GM18907 (cell line): Measurements from ENCODE around the gene OR1I1.
"Not testable (repeated sequence)": the region's sequence is repeated elsewhere in the genome, so short reads cannot be mapped to it uniquely, and the experiment has no call there.

ENCODE experiments used
- ATAC-seq: cut with Tn5 transposase; IDR thresholded peaks from one replicate; pipeline ENCODE4 v1.9.1; 2021; ENCODE audit warnings: mild to moderate bottlenecking, moderate library complexity; ENCODE audit not compliant: unreplicated experiment

OR1I1 gene

DNA sequence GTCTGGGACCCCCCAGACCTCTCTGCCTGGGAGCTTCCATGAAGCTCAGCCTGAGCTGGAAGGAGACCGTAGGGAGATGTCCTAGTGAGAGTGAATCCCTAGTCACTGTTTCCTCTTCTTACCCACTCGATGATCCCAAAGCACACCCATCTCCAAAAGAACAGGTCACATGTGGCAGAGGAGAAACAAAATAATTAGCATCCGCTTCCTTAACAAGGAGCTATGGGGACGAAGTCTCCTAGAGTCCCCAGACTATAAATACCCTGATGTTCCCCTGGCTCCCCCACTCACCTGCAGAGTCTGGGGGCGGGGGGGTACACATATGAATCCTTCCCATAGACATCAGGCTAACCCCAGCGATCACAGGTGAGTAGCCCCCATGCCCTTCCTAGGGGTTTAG lies at the start of gene OR1I1:
TSS of gene OR1I1 (plus strand) at position 301 of the 400 bp plus-strand sequence. CDS start 4,855 bp downstream, outside the sequence.
- no peak for ATAC-seq

DNA sequence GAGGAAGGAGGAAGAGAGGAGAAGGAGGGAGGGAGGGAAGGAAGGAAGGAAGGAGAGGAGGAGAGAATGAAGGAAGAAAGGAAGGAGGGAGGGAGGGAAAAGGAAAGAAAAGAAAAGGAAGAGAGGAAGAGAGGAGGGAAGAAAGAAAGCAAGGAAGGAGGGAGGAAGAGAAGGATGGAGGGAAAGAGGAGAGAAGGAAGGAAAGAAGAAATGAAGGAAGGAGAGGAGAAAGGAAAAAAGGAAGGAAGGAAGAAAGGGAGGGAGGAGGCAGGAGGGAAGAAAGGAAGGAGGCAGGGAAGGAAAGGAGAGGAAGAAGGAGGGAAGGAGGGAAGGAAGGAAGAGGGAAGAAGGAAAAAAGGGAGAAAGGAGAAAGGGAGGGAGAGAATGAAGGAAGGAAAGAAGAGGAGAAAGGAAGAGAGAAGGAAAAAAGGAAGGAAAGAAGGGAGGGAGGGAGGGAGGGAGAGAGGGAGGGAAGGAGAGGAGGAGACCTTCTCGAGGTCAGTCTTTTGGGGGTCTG lies 46.2 kb upstream of the OR1I1 start:
- no peak for ATAC-seq

- no peak for ATAC-seq
These were observed 44.4 kb upstream of the OR1I1 start for GRCh38 chr19:15037586-15037985.

GRCh38 chr19:15038294-15038693 lies 43.7 kb upstream of the OR1I1 start:
- ATAC-seq = no peak

GRCh38 chr19:15042003-15042402 lies 40.0 kb upstream of the OR1I1 start:
- no peak for ATAC-seq

- ATAC-seq = no peak
These were observed 39.2 kb upstream of the OR1I1 start for GRCh38 chr19:15042826-15043225.

GRCh38 chr19:15045506-15045905 lies 36.5 kb upstream of the OR1I1 start:
- no peak for ATAC-seq

GRCh38 chr19:15047680-15048079 lies 34.3 kb upstream of the OR1I1 start:
- ATAC-seq = no peak

DNA sequence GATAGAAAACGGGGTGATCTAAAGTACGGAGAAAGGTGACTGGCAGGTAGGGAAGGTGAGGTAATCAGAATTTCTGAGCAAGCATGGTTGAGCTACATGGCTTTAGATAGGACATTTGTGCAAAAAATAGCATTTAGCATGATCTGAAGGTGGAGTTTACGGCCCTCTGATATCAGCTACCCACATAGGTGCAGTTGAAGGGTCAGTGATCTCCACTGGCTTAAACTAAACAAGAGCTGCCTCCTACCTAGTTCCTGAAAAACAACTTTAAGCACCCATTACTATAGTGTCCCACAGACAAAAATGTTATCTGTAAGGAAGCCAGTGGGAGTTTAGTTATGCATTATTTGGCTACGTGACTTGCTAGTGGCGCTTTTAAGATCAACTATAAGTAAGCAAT lies 33.9 kb upstream of the OR1I1 start:
- no peak for ATAC-seq

DNA sequence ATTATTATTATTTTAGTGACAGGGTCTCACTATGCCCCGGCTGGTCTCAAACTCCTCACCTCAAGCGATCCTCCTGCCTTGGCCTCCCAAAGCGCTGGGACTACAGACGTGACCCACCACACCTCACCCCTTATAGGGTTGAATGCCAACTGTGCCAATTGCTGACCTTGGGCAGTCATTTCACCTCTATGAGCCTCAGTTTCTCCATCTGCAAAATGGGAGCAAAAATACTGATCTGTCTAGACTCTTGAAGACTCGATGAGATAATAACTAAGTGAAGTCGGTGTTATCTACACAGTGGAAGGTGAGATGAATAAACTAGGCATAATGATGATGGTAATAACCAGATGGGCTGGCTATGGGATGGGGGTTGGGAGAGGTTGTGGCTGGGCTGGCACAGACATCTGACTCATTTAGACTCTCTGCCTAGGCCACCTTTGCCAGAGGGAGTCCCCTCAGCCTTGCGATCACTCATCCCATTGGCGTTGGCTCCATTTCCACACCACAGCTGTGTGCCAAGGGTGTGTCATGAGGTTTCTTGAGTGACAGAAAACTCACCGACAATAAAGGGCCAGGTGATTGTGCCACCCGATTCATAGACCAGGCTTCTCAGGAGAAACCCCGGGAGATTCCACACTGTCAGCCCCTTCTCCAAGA lies 33.0 kb upstream of the OR1I1 start, which contains the start of gene CASP14:
TSS of gene CASP14 (plus strand) at position 596 of the 657 bp plus-strand sequence. CDS start 2,772 bp downstream, outside the sequence.
- ATAC-seq = no peak

DNA sequence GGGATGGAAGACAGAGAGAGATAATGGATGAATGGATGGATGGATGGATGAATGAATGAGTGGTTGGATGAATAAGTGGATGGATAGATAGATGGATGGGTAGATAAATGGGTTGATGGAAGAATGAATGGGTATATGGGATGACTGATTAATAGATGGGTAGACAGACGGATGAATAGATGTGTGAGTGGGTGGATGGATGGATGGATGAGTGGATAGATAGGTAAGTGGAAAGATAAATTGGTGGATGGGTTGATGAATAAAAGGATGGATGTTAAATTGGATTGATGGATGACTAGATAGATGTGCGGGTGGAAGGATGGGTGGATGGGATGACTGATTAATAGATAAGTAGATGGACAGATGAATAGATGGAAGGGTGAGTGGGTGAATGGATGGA lies 31.4 kb upstream of the OR1I1 start:
- no peak for ATAC-seq

- no peak for ATAC-seq
These were observed 20.0 kb upstream of the OR1I1 start for GRCh38 chr19:15062036-15062435.

DNA sequence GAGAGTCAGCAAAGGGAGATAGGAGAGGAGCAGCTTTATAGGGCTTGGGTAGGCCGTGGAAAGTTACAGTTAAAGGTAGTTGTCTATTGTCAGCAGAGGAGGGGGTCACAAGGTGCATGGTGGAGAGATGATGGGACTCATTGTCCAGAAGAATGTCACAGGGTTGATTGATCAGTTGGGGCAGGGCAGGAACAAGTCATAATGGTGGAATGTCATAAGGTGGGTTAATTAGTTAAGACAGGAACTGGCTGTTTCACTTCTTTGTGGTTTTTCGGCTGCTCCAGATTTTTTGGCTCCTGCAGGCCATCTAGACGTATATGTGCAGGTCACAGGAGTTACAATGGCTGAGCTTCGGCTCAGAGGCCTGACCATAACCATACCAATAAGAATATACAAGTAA lies 11.6 kb upstream of the OR1I1 start:
- ATAC-seq = not testable (repeated sequence)

DNA sequence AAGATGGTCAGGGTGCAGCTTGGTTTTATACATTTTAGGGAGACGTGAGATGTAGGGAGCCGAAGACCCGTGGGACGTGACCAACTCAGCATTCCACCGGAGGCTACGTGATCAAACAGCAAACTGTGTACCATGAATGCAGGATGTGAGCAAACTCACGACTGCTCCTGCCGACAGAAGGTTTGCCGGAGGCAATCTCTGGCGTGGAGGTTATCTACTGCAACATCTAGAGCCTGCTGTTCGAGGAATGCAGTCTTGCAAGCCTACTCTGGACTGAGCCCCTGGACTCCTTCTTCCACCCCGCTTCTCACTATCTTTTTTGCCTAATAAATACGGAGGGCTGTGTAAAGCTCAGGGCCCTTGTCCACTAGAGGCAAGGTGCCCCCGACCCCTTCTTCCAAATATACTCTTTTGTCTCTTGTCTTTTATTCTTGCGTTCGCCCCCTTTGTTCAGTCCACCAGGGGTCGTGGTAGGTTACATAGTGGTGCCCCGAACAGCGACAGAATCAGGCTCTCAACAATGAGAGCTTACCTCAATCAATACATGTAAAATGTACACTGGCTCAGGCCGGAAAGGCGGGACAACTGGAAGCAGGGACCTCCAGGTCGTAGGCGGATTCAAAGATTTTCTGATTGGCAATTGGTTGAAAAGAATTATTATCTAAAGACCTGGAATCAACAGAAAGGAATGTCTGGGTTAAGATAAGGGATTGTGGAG lies 8.9 kb upstream of the OR1I1 start:
- ATAC-seq = no peak

DNA sequence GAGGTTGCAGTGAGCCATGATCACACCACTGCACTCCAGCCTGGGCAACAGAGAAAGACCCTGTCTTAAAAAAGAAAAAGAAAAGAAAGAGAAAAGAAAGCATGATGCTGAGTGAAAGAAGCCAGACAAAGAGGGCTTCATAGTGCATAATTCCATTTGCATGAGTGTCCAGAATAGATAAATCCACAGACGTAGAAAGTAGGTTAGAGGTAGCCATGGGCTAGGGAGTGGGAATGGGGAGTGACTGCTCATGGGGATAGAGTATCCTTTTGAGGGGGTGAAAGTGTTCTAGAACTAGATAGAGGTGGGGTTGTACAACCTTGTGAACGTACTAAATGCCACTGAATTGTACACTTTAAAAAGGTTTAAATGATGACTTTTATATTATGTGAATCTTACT lies 7.6 kb upstream of the OR1I1 start:
- ATAC-seq = no peak

GRCh38 chr19:15075806-15076205 lies 6.2 kb upstream of the OR1I1 start:
- ATAC-seq = no peak

DNA sequence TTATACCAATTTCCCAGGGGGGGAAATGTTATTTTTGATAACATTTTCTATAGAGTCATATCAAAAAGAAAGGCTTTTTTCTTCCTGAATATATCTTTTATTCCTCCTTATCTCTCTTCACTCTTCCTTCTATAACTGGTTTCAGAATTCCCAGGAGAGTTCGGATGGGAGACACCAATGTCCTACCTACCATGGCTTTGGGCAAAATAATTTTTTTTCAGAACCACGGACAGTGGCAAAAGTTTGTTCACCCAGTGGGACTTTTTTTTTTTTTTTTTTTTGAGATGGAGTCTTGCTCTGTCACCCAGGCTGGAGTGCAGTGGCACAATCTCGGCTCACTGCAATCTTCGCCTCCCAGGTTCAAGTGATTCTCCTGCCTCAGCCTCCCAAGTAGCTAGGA lies 2.0 kb upstream of the OR1I1 start:
- ATAC-seq = not testable (repeated sequence)

DNA sequence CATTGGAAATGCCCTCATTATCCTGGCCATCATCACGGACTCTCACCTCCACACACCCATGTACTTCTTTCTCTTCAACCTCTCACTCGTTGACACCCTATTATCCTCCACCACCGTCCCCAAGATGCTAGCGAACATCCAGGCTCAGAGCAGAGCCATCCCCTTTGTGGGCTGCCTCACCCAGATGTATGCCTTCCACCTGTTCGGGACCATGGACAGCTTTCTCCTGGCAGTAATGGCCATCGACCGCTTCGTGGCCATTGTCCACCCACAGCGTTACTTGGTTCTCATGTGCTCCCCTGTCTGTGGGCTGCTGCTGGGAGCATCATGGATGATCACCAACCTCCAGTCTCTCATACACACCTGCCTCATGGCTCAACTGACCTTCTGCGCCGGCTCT lies 5.2 kb downstream of the OR1I1 start:
- no peak for ATAC-seq

- no peak for ATAC-seq
These were observed 10.1 kb downstream of the OR1I1 start for GRCh38 chr19:15091918-15092753.

- no peak for ATAC-seq
These were observed 11.0 kb downstream of the OR1I1 start for GRCh38 chr19:15093001-15093400.

- ATAC-seq = no peak
These were observed 14.2 kb downstream of the OR1I1 start for GRCh38 chr19:15096223-15096622.
